UCSD-AML1 (cell line): ENCODE results near the gene XIRP2.
A peak's percentile ranks its signal among the peaks of the same experiment; 100 is the strongest.
"Not testable (repeated sequence)": the region's sequence is repeated elsewhere in the genome, so short reads cannot be mapped to it uniquely, and the experiment has no call there.

ENCODE experiments used
- DNase-seq: peaks from one replicate; lab custom pipeline; 2025; ENCODE audit not compliant: unreplicated experiment; lab: John Stamatoyannopoulos, UW

XIRP2 gene

GRCh38 chr2:167187978-167188967 is 300.0 kb downstream of the XIRP2 start:
- DNase-seq: no peak

- DNase-seq: no peak
Observed at GRCh38 chr2:167190053-167190452, 301.8 kb downstream of the XIRP2 start.

GRCh38 chr2:167191588-167191987 is 303.3 kb downstream of the XIRP2 start:
- no peak for DNase-seq

DNA sequence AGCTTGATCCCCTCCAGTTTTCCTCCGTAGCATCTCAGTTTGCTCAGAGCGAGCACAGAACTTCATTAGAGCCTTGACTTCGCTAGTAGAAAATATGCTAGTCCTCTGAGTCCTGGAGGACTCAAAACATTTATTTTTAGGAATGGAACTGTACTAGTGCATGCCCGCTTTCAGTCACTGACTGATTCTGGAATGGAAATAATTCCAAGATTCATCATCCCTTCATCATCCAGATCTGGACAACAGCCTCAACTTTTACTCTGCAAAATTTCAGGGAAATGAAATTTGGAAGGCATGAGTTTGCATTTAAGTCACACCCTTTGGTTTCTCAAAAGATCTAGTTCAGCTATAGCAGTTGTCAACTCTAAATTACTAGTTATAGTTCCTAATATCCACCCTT is 304.6 kb downstream of the XIRP2 start:
- DNase-seq: no peak

DNA sequence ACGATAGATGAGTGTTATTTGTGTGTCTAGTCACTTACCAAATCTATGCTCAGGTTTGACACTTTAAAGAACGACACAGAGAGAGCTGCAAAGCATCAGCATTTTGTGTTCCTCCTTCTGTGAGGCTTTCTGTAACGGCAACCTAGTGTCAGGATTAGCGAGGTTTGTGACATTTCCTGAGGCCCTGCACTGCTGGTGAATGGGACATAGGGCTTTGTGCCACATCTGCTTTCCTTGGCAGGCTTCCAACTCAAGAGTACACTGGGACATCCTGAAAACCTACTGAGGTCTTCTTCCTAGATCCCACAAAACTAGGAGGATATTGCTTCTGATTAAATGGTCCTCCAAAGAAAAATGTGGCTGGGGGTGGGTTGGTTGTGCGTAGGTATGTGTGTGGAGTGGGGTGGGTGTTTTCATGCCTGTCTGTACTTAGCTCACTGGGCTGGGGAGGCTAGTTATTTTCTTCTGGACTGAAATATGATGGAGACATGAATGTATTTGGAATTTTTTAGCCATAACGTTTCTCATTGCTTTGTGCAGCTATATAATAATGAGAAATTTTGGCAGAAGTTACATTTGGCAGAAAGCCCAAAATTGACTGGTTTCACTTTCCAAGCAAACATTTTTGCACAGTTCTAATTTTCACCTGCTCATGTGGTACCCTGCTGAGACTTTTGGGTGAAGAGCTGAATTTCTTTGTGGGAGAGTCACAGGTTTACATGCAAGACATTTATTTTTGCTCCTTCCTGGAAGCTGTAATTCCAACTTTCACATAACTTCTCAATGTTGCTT is 308.4 kb downstream of the XIRP2 start:
- DNase-seq: peak; percentile 5

DNA sequence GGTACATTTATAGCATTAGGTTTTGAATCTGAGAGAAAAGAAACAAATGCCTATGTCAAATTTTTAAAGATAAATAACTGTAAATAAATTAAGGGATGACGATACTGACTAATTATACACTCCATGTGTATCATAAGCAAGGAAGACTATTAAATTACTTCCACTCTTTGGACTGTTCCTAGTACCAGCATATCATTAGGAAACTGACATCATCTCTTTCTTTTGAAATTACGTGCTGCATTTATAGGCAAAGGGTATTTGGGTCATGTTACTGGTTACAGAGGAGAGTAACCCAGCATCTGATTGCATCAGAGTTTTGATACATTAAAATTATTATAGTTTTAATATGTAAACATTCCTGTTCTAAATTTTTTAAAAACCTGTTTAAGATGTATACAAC is 309.7 kb downstream of the XIRP2 start:
- no peak for DNase-seq

DNA sequence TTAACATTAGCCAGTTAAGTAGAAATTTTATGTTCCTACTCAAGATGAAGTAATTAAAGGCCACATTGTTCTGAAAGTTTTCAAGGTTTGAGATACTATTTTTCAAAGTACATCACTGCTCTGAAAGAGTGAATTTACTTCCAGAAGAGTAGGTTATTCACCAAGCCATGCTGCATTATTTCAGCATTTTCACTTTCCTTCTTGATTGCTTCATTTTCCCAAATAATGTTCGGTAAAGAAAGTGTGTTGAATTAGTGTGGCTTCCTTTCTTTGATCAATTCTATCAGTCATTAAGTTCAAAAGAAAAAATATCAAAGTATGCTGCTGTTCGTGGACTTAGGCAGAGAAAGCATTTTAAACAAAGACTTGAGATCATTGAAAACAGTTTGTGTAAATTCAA is 310.3 kb downstream of the XIRP2 start:
- no peak for DNase-seq

- DNase-seq: no peak
Observed at GRCh38 chr2:167200019-167200418, 311.7 kb downstream of the XIRP2 start.

GRCh38 chr2:167209784-167210183 is 321.5 kb downstream of the XIRP2 start:
- no peak for DNase-seq

- no peak for DNase-seq
Observed at GRCh38 chr2:167212014-167212648, 323.9 kb downstream of the XIRP2 start.

GRCh38 chr2:167215595-167215994 is 327.3 kb downstream of the XIRP2 start:
- DNase-seq: no peak

- DNase-seq: no peak
Observed at GRCh38 chr2:167237478-167237877, 349.2 kb downstream of the XIRP2 start.

DNA sequence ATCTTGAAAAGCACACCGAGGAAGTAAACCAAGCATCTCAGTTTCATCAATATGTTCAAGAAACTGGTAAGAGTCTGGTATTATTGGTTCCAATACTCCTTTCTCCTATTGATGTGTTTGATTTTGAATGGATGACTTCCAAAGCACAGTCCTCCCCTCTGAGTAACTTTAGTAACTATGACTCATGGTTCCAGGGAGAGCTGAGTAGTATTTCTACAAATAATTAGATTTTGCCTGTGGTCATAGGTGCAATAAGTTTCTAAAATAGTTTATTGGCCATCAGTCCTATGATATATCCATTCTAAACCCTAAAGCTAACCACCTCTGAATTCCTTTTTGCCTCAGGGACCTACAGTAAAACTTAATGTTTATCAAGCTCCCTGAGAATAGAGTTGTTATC is 352.4 kb downstream of the XIRP2 start:
- no peak for DNase-seq

- no peak for DNase-seq
Observed at GRCh38 chr2:167249197-167249596, 360.9 kb downstream of the XIRP2 start.

- DNase-seq: no peak
Observed at GRCh38 chr2:167253025-167253424, 364.7 kb downstream of the XIRP2 start.

GRCh38 chr2:167254721-167255120 is 366.4 kb downstream of the XIRP2 start:
- no peak for DNase-seq

- no peak for DNase-seq
Observed at GRCh38 chr2:167258712-167259111, 370.4 kb downstream of the XIRP2 start.

DNA sequence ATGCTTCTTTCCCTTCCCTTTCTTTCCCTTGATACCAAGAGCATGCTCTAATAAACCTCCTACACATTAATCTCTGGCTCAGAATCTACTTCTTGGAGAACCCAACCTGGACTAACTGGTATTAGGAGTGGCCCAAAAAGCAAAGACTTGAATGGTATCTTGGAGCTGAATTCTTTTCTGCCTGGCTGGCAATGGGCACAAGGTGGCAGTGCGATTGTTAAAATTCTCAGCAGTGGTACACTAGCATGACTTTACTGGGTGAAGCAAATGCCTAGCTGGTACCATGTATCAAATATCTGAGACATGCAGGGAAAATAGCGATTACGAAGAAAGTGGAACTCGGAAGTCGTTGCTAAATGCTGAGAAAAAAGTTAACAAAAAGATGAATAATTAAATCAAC is 376.1 kb downstream of the XIRP2 start:
- DNase-seq: peak; percentile 4

DNA sequence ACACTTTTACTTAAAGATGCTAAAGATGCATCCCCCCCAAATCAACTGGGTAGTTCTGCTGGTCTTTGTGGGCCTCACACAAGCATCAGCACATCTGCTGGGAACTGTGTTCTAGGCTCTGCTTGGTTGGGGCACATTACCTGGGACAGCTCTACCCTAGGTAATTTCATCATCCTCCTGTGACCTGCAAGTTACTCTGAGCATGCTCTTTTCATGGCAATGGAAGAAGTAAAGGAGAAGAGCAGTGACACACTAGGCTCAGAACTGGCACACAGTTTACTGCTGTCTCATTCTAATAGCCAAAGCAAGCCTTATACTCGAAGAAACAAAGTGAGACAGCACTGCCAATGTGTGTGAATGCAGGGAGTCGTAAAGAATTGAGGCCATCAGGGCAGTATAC is 376.7 kb downstream of the XIRP2 start:
- no peak for DNase-seq

DNA sequence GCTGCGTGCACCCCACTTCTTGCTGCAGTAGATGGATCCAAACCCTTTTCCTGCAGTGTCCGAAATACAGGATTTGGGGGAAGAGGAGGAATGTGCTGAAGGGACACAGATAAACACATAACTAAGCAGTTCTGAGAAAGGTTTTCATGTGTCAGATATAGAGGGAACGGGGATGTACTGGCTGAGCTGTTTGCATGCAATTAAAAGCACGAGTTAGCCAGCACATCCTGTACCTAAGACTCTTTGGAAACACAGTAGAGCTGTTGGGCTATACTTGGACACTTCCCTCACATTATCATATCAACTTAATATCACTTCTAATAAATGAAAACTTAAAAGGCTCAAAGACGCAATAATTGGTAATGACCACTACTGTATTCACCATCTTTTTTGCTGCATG is 377.4 kb downstream of the XIRP2 start:
- no peak for DNase-seq

DNA sequence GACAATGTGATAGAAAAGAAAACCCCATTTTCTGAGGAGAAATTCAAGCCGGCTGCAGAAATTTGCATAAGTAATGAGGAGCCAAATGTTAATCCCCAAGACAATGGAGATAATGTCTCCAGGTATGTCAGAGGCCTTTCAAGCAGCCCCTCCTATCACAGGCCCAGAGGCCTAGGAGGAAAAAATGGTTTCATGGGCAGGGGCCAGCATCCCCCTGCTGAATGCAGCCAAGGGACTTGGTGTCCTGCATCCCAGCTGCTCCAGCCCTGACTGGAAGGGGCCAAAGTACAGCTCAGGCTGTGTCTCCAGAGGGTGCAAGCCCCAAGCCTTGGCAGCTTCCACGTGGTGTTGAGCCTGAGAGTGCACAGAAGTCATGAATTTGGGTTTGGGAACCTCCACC is 380.0 kb downstream of the XIRP2 start:
- DNase-seq: not testable (repeated sequence)

- no peak for DNase-seq
Observed at GRCh38 chr2:167271932-167272331, 383.7 kb downstream of the XIRP2 start.
